ENCODE results near the gene GDA.

- TF ChIP-seq CTCF (IDR thresholded peaks at IDR 0.05) (no peak), POLR2A (IDR thresholded peaks at IDR 0.05) (no peak)
Observed at GRCh38 chr9:72217306-72217842, 68.1 kb downstream of the GDA start.

Data from lower leg skin (tissue), 3 donors.